ENCODE data around the gene SCIMP.
"Not testable (repeated sequence)": the region's sequence is repeated elsewhere in the genome, so short reads cannot be mapped to it uniquely, and the experiment has no call there.

SCIMP gene

DNA sequence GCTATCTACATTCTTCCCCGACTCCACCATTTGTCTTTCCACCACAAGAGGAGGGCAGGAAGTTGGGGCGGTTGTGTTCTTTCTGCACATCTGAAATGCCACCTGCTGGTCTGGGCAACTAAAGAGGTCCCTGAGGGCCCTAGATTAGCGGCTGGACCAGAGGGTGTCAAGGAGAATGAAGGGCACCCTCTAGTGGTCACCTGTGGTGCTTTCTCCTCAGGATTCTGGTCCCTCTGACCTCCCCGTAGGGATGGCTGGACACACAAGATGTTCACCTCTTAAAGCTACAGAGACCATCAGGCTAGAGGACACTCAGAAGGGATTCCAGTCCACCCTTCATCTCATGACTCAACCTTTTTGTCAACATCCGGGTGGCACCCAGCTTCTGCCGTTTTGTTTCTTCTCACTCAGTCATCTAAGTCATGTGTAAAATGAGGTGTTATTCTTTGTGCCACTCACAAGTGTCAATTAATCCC, 2.9 kb upstream of the SCIMP start:
- DNase-seq (ENCODE audit: low spot score): peak; percentile 58

DNA sequence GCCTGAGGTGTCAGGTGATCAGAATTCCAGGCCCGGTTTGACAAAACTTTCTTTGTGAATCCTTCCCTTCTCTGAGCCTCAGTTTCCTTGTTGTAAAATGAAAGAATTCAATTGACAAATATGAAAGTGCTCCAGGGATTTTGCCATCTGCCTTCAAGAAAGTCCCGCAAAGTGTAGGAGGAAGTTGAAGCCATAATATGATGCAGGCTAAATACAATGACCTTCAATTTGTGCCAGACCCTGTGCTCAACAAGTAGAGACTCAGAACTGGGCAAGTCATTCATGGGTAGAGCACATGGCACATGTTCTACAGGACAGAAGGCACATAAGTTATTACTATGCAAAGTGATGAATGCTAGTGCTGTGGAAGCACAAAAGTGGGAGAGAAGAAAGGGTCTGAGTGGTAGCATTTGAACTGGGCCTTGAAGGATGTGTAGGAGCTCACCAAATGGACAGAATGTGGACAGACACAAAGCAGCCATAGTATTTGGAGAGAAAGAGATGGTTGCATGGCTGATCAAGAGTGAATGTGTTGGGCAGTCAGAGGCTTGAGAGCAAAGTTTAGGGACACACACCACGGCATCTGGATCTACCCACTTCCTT, 2.4 kb upstream of the SCIMP start:
- DNase-seq (ENCODE audit: low spot score): no peak

DNA sequence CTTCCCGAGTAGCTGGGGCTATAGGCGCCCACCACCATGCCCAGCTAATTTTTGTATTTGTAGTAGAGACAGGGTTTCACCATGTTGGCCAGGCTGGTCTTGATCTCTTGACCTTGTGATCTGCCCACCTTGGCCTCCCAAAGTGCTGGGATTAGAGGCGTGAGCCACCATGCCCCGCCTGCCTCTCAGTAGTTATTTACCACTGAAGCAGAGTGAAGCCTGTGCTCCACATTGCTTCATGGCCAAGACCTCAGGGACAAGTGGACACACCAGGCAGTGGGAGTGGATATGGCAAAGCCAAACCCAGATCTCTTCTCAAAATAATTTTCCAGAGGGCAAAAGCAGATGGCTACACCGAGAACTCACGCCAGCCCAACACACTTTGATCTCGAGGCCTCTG, 1.2 kb downstream of the SCIMP start:
- not testable (repeated sequence) for DNase-seq (ENCODE audit: low spot score)

DNA sequence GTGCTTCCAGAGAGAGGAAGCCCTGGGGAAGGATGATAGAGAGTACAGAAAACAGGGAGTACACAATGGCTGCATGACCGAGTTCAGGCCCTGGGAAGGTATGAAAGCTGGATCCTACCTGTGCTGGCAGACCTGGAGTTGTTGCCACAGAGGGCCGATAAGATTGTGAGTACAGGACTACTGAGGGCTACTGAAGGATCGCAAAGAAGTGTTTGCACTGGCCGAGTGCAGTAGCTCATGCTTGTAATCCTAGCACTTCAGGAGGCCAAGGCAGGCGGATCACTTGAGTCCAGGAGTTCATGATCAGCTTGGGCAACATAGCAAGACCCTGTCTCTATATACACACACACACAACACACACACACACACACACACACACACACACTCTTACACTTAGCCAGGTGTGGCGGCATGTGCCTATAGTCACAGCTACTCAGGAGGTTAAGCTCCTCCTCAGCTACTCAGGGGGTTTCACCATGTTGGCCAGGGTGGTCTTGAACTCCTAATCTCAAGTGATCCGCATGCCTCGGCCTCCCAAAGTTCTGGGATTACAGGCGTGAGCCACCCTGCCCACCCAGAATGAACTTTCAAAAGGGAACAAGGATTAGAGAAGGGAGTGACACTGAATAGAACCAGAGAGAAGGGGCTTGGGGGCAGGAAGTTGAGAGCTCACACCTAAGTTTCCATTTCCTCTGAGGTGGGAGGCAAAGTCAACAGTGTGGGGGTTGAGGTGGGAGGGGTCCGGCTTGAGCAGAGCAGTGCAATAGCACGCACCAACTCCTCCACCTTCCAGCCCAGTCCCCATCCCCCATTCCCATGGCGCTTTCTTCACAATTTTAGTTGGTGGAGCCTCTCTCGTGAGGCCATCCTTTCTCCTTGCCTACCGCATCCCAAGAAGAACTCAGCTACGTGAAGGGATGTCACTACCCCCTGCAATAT, 7.5 kb downstream of the SCIMP start:
- DNase-seq (ENCODE audit: low spot score): peak; percentile 37

DNA sequence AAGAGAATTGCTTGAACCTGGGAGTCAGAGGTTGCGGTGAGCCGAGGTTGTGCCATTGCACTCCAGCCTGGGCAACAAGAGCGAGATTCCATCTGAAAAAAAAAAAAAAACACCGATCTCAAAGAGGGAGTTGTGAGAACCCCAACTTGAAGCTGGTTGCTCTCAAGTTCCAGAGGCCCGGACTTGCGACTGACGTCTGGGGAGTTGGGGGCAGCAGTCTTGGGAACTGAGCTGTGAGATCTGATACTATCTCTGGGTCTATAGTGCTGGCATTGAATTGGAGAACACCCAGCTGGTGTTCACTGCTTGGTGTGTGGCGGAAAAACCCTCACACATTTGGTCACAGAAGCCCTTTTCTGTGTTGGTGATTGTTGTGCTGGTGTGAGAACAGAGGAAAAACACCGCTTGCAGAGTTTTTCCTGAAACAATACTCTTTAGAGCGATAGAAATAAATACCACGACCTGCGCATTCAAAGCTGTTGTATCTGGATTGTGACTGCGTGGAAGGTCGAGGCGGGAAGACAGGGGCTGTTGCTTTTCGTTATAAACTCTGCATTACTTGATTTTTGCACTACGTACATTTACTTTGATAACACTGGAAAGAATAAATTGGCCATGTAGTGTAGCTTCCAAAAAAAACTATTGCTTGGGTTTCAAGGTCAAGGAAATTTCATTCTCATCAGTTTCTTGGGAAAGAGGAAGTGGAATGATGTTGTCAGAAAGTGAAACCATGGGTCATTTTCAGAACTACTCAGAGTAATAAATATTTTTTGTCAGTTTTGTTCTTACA, 8.8 kb downstream of the SCIMP start:
- no peak for DNase-seq (ENCODE audit: low spot score)

DNA sequence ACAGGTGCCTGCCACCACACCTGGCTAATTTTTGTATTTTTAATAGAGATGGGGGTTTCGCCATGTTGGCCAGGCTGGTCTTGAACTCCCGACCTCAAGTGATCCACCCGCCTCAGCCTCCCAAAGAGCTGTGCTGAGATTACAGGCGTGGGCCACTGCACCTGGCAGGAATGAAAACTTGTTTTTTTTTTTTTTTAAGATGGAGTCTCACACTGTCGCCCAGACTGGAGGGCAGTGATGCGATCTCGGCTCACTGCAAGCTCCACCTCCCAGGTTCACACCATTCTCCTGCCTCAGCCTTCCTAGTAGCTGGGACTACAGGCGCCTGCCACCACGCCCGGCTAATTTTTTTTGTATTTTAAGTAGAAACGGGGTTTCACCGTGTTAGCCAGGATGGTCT, 12.7 kb downstream of the SCIMP start:
- DNase-seq (ENCODE audit: low spot score): not testable (repeated sequence)

DNA sequence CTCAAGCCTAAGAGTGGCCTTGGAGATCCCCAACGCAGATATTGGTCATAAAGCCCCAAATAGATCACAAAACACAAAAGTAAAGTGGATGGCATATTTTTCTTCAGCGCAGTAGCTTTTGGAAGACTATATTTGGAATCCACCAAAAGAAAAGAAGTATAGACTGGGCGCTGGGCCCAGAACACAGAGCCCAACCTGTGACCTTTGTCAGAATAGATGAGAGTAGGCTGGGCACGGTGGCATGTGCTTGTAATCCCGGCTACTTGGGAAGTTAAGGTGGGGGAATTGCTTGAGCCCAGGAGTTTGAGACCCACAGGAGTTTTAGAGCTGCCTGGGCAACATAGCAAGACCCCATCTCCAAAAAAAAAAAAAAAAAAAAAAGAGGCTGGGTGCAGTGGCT, 14.6 kb downstream of the SCIMP start:
- DNase-seq (ENCODE audit: low spot score): no peak

DNA sequence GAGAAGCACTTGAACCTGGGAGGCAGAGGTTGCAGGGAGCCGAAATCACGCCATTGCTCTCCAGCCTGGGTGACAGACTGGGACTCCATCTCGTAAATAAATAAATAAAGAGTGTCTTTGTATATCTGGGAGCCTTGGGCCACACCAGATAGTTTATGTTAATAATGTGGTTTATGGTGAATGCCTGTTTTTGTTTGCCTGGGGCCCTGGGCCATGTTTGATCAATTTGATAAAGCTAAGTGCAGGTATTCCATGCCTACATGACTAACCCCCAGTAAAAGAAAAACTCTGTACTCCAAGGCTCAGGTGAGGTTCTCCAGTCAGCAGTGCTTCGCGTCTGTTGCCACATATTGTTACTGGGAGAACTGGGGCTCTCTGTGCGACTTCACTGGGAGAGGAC, 15.1 kb downstream of the SCIMP start:
- no peak for DNase-seq (ENCODE audit: low spot score)

DNA sequence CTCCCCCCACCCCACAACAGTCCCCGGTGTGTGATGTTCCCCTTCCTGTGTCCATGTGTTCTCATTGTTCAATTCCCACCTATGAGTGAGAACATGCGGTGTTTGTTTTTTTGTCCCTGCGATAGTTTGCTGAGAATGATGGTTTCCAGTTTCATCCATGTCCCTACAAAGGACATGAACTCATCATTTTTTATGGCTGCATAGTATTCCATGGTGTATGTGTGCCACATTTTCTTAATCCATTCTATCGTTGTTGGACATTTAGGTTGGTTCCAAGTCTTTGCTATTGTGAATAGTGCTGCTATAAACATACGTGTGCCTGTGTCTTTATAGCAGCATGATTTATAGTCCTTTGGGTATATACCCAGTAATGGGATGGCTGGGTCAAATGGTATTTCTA, 17.1 kb downstream of the SCIMP start:
- DNase-seq (ENCODE audit: low spot score): not testable (repeated sequence)

DNA sequence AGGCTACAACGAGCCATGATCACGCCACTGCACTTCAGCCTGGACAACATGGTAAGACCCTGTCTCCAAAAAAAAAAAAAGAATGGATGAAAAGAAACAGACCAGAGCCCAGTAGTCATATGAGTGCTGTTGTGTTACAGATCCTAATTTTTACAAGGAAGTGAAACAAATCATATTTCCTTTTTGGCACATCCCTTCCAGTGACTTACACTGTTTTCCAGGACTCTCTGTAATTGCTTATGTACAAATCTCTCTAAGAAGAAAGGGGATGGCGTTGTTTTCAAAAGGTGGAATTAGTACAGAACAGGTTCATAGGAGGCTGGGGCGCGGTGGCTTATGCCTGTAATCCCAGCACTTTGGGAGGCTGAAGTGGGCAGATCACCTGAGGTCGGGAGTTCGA, 23.2 kb downstream of the SCIMP start:
- DNase-seq (ENCODE audit: low spot score): no peak

DNA sequence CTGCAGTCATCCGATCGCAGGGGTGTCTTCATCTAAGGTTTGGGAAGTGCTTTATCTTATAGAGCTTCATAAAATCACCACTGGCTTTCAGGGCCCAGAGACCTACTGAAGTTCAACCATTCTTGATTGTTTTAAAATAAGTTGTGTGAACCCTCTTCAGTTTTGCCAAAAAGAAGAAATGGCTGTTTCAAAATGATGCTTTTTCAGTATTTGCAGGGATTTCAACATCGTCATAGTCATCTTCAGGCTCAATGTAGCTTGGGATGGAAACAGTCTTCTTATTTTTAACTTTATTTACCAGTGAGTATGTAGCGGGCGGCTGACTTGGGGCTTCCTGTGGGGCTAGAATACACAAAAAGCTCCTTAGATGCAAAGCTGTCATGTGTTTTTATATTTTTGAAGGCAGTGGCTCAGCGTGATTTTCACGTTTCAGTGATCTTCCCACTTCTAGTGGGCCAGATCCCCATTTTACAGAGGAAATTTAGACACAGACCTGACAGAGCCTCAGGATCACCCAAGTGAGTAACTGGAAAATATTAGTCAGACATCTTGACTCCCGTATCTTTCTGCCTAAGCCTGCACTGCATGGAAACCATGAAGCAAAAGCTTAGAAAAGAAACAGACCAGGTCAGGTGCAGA, 23.9 kb downstream of the SCIMP start:
- no peak for DNase-seq (ENCODE audit: low spot score)

DNA sequence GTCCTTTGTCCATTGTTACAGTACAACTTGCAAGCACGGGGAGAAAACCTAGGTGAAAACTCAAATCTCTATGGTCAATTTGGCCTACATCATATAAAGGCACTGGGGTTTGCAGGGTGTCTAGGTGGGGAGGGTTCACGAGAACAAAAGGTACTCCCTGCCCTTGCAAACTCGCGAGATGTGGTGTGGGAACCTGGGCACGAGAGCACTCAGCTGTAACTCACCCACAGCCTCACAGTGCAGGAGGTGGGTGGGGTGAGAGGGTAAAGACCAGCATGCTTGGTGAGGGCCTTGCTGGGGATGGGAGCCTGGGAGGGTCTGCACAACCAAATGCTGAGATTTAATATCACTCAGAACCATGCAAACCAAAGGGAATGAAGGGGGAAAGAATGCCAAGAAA, 24.6 kb downstream of the SCIMP start:
- no peak for DNase-seq (ENCODE audit: low spot score)

DNA sequence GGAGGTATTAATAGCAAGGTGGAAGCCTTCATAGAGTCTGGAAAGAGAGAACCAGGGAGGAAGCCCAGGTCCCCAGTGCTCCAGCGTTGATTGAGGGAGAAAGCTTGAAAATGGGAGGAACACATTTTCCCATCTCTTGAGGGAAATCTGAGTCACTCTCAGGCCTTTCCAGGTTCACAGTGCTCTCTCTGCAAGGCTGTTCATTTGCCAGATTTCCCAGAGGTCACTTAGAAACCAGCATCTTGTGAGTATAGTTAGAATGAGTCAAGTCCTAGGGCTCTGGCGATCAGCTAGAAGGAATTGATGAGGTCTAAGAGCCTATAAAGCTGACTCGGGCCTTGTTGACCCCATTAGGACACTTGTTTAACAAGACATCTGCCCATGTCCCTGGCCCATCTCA, 25.3 kb downstream of the SCIMP start:
- no peak for DNase-seq (ENCODE audit: low spot score)

DNA sequence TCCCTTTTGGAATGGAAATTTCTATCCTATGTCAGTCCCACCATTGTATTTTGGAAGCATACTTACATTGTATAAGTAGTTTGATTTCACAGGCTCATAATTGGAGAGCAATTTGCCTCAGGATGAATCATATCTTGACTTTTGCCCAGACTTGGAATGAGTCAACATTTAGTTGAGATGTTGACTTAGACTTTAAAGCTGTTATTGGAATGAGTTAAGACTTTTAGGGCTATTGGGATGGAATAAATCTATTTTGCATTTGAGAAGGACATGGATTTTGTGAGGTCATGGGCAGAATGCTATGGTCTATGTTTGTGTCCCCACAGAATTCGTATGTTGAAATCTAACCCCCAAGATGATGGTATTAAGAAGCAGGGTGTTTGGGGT, 30.8 kb downstream of the SCIMP start:
- DNase-seq (ENCODE audit: low spot score): no peak

DNA sequence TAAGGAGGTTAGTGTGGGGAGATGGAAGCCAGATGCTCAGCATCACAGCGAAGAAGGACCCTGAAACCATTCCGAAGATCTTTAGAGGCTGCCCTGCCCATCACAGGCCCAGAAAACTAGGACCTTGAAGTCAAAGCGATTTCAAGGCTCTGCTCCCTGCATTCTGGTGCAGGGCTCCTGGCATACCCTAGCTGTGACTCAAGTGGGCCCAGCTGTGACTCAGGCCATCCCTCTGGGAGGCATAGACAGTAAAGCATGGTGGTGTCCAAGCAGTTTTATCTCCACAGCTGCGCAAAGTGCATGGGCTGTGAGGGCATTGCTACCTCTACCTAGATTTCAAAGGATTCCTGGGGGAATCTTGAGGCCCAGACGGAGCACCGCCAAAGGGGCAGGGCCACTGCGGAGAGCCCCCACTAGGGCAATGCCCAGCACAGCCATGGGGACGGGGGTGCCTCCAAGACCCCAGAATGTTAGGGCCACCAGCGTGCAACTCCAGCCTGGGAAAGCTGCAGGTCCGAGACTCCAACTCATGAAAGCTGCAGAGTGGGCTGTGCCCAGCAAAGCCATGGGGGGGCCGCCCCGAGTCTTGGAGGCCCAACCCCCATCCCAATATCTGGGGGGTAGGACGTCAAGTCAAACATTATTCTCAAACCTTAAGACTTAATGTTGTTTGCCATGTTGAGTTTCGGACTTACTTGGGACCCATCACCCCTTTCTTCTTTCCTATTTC, 31.3 kb downstream of the SCIMP start:
- no peak for DNase-seq (ENCODE audit: low spot score)

DNA sequence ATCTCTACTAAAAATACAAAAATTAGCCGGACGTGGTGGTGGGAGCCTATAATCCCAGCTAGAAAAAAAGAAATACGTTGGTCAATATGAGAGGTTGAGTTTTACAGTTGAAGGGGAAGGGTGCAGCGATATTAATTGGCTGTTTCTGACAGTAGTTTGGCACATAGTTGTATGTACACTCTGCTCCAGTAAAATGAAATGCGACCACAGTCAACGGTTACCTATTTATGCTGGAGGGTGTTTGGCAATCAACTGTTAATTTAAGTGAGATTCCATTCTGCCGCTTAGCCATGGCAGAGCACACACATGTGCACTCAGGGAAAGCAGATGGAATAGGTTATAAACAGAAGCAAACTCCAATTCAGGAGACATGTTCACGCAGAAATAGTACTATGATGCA, 33.6 kb downstream of the SCIMP start:
- no peak for DNase-seq (ENCODE audit: low spot score)

DNA sequence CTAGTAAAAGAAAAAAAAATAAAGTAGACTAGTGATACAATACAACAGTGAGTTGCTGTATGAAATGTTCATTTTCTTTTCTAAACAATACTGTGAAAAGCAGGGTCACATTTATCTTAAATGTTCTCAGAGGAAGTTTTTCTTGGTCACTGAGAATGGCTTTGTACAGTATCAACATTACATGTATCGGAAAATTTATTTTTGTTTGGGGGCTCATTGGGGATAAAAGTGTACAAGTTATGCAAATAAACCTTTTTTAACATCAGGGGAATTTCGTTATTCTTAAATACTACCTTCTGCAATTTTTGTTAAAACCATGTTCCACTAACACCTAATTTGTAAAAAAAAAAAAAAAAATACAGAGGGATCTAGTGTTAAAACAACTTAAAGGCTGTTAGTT, 34.3 kb downstream of the SCIMP start:
- no peak for DNase-seq (ENCODE audit: low spot score)

DNA sequence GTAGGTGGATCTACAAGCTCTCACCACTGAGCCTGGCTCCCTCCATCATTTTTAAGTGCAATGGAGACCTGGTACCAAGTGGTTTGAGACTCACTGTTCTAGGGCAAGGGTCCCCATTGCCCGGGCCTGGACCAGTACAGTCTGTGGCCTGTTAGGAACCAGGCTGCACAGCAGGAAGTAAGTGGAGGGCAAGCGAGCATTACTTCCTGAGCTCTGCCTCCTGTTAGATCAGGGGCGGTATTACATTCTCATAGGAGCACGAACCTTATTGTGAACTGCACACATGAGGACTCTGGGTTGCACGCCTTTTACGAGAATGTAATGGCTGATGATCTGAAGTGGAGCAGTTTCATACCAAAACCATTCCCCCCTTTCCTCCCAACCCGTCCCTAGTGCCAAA, 36.2 kb downstream of the SCIMP start:
- DNase-seq (ENCODE audit: low spot score): no peak

DNA sequence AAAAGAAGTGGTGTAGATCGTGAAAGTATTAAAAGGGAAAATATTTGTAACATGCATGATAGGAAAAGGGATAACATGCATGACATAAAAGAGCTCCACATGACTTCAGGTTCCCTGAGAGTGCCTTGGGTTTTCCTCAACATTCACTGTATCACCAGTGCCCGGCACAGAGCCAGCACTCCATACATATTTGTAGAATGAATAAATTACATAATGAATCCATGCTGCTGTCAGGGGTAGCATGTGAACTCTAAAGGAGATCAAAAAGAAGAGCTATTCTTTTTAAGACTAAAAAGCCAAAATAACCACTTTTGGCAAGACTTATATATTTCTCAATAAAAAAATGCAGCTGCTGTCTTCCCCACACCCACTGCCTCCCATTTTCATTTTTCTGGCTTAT, 40.3 kb downstream of the SCIMP start:
- DNase-seq (ENCODE audit: low spot score): no peak

DNA sequence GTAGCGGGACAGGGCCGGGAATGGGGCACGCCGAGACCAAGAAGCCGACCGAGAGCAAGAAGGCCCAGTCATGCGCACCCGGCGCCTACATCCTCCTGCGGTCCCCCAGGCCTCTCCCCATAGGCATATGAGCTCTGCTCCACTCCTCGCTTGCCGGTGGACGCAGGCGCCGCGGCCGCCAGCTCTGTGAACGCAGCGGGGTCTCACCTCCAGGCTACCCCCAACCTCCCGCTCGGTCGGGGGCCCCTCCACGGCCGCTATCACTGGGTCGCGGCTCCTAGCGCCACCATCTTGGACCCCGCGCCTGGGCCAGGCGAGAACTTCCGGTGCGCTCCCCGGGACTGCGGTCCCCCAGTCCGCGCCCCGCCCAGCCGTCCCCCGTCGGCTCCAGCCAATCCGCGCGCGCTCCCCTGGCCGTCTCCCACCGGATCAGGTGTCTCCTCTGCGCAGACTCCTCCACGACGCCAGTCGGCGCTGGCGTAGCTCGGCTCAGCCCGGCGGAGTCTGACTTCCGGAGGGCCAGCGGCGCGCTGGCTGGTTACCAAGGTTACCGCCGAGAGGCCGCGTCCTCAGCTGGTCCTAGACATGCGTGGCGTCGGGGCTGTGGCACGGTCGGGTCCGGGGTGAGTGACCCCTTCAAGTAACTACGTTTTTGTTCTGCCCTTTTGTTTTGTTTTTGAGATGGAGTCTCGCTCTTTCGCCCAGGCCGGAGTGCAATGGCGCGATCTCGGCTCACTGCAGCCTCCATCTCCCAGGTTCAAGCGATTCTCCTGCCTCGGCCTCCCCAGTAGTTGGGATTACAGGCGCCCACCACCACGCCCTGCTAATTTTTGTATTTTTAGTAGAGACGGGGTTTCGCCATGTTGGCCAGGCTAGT, 42.9 kb downstream of the SCIMP start, which contains the start of gene ZNF594:
Gene ZNF594, minus strand, starts transcription at position 328 of the 877 bp plus-strand sequence. CDS start 7,612 bp downstream, outside the sequence.
- DNase-seq (ENCODE audit: low spot score): peak; percentile 98

Data from CD4-positive, alpha-beta T cell treated with Interleukin-2 at 100 ng/mL for 4 hours (primary cell).